HCT116 (cell line): ENCODE measurements around the gene THSD4. TPM values are rescaled to one million over a fixed set of nuclear protein-coding genes. Genes with fewer than 3 reads are reported as not detected.

Experiments
- ATAC-seq: fragments of 200-7000 bp; cut with Tn5 transposase; 2 replicates; pipeline ENCODE4 v1.9.1; 2020; ENCODE audit warnings: mild to moderate bottlenecking, moderate library complexity
- BruUV-seq: library from RNA; stranded (reverse); fragments of 400-500 nt; replicated peaks from 2 replicates; lab custom pipeline; 2021; lab: Mats Ljungman, UMichigan
- CTCF ChIA-PET: fragments of 300-600 bp; sonication (Branson Sonifier 250); formaldehyde crosslinking; loops from one replicate; lab custom pipeline; 2021; ENCODE audit warnings: antibody characterized with exemption; lab: Charles Lee
- POLR2A ChIA-PET: fragments of 300-600, 350-600 bp; sonication (Branson Sonifier 250); formaldehyde crosslinking; loops from one replicate; lab custom pipeline; 2021; ENCODE audit warnings: antibody characterized with exemption; lab: Charles Lee
- RAD21 ChIA-PET, 2 experiments: fragments of 300-600 bp; sonication (Branson Sonifier 250); formaldehyde crosslinking; loops; one replicate each; lab custom pipeline; 2023; ENCODE audit warnings: low total read pairs in 2 of 2; ENCODE audit not compliant: uncharacterized antibody in 2 of 2, unreplicated experiment in 2 of 2, low non-redundant PET in 1 of 2; lab: Charles Lee
- DNase-seq: peaks from one replicate; pipeline ENCODE4 v3.0.0-alpha.2; 2010; ENCODE audit warnings: low read depth, low spot score
- H2AFZ ChIP-seq: fragments of 200-600 bp; shearing (Covaris generic), sonication (generic); 2 replicates; pipeline ENCODE4 v1.6.1; 2017; ENCODE audit warnings: low read depth, mixed run types, mixed read lengths, antibody characterized with exemption, low read length; ENCODE audit not compliant: poor library complexity, severe bottlenecking
- H3K27ac ChIP-seq: 2 replicates; pipeline ENCODE4 v1.5.1; 2012; ENCODE audit warnings: low read depth, low read length
- H3K27me3 ChIP-seq: fragments of 200-600 bp; sonication (generic); 2 replicates; pipeline ENCODE4 v1.6.1; 2016; ENCODE audit warnings: mixed run types, low read length, mixed read lengths; ENCODE audit not compliant: insufficient read depth
- H3K36me3 ChIP-seq, 2 experiments: fragments of 200-500 bp in 1 of 2; fragments of 200-600 bp in 1 of 2; sonication (Bioruptor generic) in 1 of 2; sonication (generic) in 1 of 2; 2 replicates each; pipeline versions ENCODE4 v1.5.1 to v1.6.1; 2014 to 2016; ENCODE audit warnings: low read length in 2 of 2, inconsistent platforms in 1 of 2, mixed read lengths in 1 of 2, mixed run types in 1 of 2; ENCODE audit not compliant: insufficient read depth in 2 of 2, control insufficient read depth in 1 of 2
- H3K4me1 ChIP-seq, 2 experiments: fragments of 200-600 bp in 1 of 2; sonication (generic) in 1 of 2; 2 replicates each; pipeline versions ENCODE4 v1.5.1 to v1.6.1; 2012 to 2017; ENCODE audit warnings: low read length in 2 of 2, inconsistent platforms in 1 of 2, mild to moderate bottlenecking in 1 of 2, mixed read lengths in 1 of 2, mixed run types in 1 of 2, moderate library complexity in 1 of 2; ENCODE audit not compliant: insufficient read depth in 2 of 2, control insufficient read depth in 1 of 2
- H3K4me2 ChIP-seq: fragments of 200-600 bp; sonication (generic); 2 replicates; pipeline ENCODE4 v1.6.1; 2017; ENCODE audit warnings: mixed run types, low read length, mixed read lengths
- H3K4me3 ChIP-seq, 2 experiments: fragments of 200-600 bp in 1 of 2; sonication (generic) in 1 of 2; replicated peaks in 1 of 2; 2 replicates each; pipeline ENCODE4 v1.5.1; 2011 to 2016; ENCODE audit warnings: low read length in 2 of 2, control low read depth in 1 of 2, low read depth in 1 of 2, mild to moderate bottlenecking in 1 of 2, mixed read lengths in 1 of 2, mixed run types in 1 of 2
- H3K79me2 ChIP-seq: fragments of 200-600 bp; sonication (generic); 2 replicates; pipeline ENCODE4 v1.6.1; 2017; ENCODE audit warnings: mild to moderate bottlenecking, mixed run types, low read length, moderate library complexity, mixed read lengths; ENCODE audit not compliant: insufficient read depth
- H3K9ac ChIP-seq: fragments of 200-600 bp; sonication (generic); 2 replicates; pipeline ENCODE4 v1.6.1; 2016; ENCODE audit warnings: low read length, mixed read lengths
- H3K9me2 ChIP-seq: fragments of 200-600 bp; sonication (generic), shearing (Covaris generic); 2 replicates; pipeline ENCODE4 v1.6.1; 2017; ENCODE audit warnings: mixed run types, mild to moderate bottlenecking, moderate library complexity; ENCODE audit not compliant: insufficient read depth
- H3K9me3 ChIP-seq, 2 experiments: fragments of 200-500 bp in 1 of 2; fragments of 200-600 bp in 1 of 2; sonication (Bioruptor generic) in 1 of 2; sonication (generic) in 1 of 2; 2 replicates each; pipeline ENCODE4 v1.6.1; 2014 to 2017; ENCODE audit warnings: low read length in 2 of 2, mixed read lengths in 2 of 2, inconsistent platforms in 1 of 2, low read depth in 1 of 2, mild to moderate bottlenecking in 1 of 2, mixed run types in 1 of 2, moderate library complexity in 1 of 2; ENCODE audit not compliant: control insufficient read depth in 1 of 2, insufficient read depth in 1 of 2
- H4K20me1 ChIP-seq: fragments of 200-600 bp; sonication (generic), shearing (Covaris generic); 2 replicates; pipeline ENCODE4 v1.6.1; 2017; ENCODE audit warnings: mixed run types, mild to moderate bottlenecking, moderate library complexity; ENCODE audit not compliant: insufficient read depth
- ATF3 ChIP-seq: IDR thresholded peaks from 2 replicates; pipeline ENCODE4 v1.6.1; 2012
- CBX3 ChIP-seq: IDR thresholded peaks from 2 replicates; pipeline ENCODE4 v1.6.1; 2012; ENCODE audit warnings: low read depth
- CEBPB ChIP-seq: IDR thresholded peaks from 2 replicates; pipeline ENCODE4 v1.6.1; 2012; ENCODE audit warnings: low read depth
- EGR1 ChIP-seq: IDR thresholded peaks from 2 replicates; pipeline ENCODE4 v1.6.1; 2012; ENCODE audit warnings: low read depth
- ELF1 ChIP-seq: IDR thresholded peaks from 2 replicates; pipeline ENCODE4 v1.6.1; 2012; ENCODE audit warnings: low read depth, borderline replicate concordance
- EZH2 ChIP-seq: fragments of 200-600 bp; sonication (generic); IDR thresholded peaks from 2 replicates; pipeline ENCODE4 v1.6.1; 2017; ENCODE audit warnings: antibody characterized with exemption, mixed run types
- FOSL1 ChIP-seq: IDR thresholded peaks from 2 replicates; pipeline ENCODE4 v1.6.1; 2012; ENCODE audit warnings: low read depth
- JUND ChIP-seq: IDR thresholded peaks from 2 replicates; pipeline ENCODE4 v1.6.1; 2012
- MAX ChIP-seq: IDR thresholded peaks from 2 replicates; pipeline ENCODE4 v1.6.1; 2012
- POLR2A ChIP-seq: IDR thresholded peaks from 2 replicates; pipeline ENCODE4 v1.7.0; 2011; ENCODE audit warnings: borderline replicate concordance; ENCODE audit not compliant: insufficient read depth, insufficient read length; ENCODE audit errors: extremely low read depth
- POLR2AphosphoS5 ChIP-seq: IDR thresholded peaks from 2 replicates; pipeline ENCODE4 v1.6.1; 2011; ENCODE audit warnings: mild to moderate bottlenecking, low read depth, low read length, moderate library complexity
- RAD21 ChIP-seq: IDR thresholded peaks from 2 replicates; pipeline ENCODE4 v1.6.1; 2012; ENCODE audit warnings: low read depth, mild to moderate bottlenecking
- SP1 ChIP-seq: IDR thresholded peaks from 2 replicates; pipeline ENCODE4 v1.6.1; 2012; ENCODE audit warnings: low read depth
- YY1 ChIP-seq: IDR thresholded peaks from 2 replicates; pipeline ENCODE4 v1.6.1; 2011; ENCODE audit warnings: low read length, low read depth, moderate library complexity, mild to moderate bottlenecking; ENCODE audit not compliant: insufficient replicate concordance; ENCODE audit errors: extremely low read depth
- intact Hi-C: fragments of 100-400 bp; cut with micrococcal nuclease; formaldehyde crosslinking; loops from 2 replicates; pipeline ENCODE4 v1.10.0; 2022
- total RNA-seq: library from RNA; stranded (reverse); gene quantifications from one replicate; pipeline ENCODE4 v1.2.1, GENCODE V29; 2021; ENCODE audit not compliant: unreplicated experiment
- TF ChIP-seq, protein P1 (sequence below): IDR thresholded peaks from 2 replicates; pipeline ENCODE4 v1.6.1; 2011; ENCODE audit warnings: mild to moderate bottlenecking, low read length, moderate library complexity; ENCODE audit not compliant: insufficient replicate concordance; ENCODE audit errors: extremely low read depth
- TF ChIP-seq, protein P2 (sequence below): IDR thresholded peaks from 2 replicates; pipeline ENCODE4 v1.6.1; 2012; ENCODE audit warnings: low read depth
- TF ChIP-seq, protein P3 (sequence below), 3 experiments: fragments of 200-600 bp in 1 of 3; sonication (generic) in 1 of 3; IDR thresholded peaks in 2 of 3; conservative IDR thresholded peaks in 1 of 3; 2 replicates each; pipeline ENCODE4 v1.5.1; 2012 to 2017; ENCODE audit warnings: low read depth in 2 of 3, low read length in 2 of 3, antibody characterized with exemption in 1 of 3, borderline replicate concordance in 1 of 3, control low read depth in 1 of 3, mild to moderate bottlenecking in 1 of 3, mixed read lengths in 1 of 3, mixed run types in 1 of 3, moderate library complexity in 1 of 3; ENCODE audit not compliant: insufficient read depth in 1 of 3

Gene THSD4
- total RNA-seq, 1 experiment from 2014 or later: 30.5 TPM

- Histone ChIP-seq H3K9me3 (no peaks in the 10 kb centered on the region), H2AFZ (no peak overlapping the region), H3K4me1 (no peaks in the 10 kb centered on the region), H3K4me2 (no peak overlapping the region), H3K36me3 (no peaks in the 10 kb centered on the region), H3K9me2 (no peaks in the 10 kb centered on the region), H4K20me1 (no peaks in the 10 kb centered on the region), H3K9ac (no peak overlapping the region), H3K4me3 (no peak overlapping the region), H3K27me3 (no peaks in the 10 kb centered on the region), H3K79me2 (no peaks in the 10 kb centered on the region), H3K27ac (no peak overlapping the region)
- intact Hi-C loops: no loop called here
- DNase-seq: no peak
- no TSS peak for BruUV-seq
- TF ChIP-seq, protein P1, sequence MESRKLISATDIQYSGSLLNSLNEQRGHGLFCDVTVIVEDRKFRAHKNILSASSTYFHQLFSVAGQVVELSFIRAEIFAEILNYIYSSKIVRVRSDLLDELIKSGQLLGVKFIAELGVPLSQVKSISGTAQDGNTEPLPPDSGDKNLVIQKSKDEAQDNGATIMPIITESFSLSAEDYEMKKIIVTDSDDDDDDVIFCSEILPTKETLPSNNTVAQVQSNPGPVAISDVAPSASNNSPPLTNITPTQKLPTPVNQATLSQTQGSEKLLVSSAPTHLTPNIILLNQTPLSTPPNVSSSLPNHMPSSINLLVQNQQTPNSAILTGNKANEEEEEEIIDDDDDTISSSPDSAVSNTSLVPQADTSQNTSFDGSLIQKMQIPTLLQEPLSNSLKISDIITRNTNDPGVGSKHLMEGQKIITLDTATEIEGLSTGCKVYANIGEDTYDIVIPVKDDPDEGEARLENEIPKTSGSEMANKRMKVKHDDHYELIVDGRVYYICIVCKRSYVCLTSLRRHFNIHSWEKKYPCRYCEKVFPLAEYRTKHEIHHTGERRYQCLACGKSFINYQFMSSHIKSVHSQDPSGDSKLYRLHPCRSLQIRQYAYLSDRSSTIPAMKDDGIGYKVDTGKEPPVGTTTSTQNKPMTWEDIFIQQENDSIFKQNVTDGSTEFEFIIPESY: no peak
- TF ChIP-seq POLR2AphosphoS5 (no peak), SP1 (no peak), ELF1 (no peak), MAX (no peak), JUND (no peak), YY1 (no peak), EGR1 (no peak), EZH2 (no peak), ATF3 (no peak), POLR2A (no peak), CBX3 (no peak), FOSL1 (no peak), CEBPB (no peak), RAD21 (no peak)
- TF ChIP-seq, protein P2, sequence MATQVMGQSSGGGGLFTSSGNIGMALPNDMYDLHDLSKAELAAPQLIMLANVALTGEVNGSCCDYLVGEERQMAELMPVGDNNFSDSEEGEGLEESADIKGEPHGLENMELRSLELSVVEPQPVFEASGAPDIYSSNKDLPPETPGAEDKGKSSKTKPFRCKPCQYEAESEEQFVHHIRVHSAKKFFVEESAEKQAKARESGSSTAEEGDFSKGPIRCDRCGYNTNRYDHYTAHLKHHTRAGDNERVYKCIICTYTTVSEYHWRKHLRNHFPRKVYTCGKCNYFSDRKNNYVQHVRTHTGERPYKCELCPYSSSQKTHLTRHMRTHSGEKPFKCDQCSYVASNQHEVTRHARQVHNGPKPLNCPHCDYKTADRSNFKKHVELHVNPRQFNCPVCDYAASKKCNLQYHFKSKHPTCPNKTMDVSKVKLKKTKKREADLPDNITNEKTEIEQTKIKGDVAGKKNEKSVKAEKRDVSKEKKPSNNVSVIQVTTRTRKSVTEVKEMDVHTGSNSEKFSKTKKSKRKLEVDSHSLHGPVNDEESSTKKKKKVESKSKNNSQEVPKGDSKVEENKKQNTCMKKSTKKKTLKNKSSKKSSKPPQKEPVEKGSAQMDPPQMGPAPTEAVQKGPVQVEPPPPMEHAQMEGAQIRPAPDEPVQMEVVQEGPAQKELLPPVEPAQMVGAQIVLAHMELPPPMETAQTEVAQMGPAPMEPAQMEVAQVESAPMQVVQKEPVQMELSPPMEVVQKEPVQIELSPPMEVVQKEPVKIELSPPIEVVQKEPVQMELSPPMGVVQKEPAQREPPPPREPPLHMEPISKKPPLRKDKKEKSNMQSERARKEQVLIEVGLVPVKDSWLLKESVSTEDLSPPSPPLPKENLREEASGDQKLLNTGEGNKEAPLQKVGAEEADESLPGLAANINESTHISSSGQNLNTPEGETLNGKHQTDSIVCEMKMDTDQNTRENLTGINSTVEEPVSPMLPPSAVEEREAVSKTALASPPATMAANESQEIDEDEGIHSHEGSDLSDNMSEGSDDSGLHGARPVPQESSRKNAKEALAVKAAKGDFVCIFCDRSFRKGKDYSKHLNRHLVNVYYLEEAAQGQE: no peak
- TF ChIP-seq, protein P3, sequence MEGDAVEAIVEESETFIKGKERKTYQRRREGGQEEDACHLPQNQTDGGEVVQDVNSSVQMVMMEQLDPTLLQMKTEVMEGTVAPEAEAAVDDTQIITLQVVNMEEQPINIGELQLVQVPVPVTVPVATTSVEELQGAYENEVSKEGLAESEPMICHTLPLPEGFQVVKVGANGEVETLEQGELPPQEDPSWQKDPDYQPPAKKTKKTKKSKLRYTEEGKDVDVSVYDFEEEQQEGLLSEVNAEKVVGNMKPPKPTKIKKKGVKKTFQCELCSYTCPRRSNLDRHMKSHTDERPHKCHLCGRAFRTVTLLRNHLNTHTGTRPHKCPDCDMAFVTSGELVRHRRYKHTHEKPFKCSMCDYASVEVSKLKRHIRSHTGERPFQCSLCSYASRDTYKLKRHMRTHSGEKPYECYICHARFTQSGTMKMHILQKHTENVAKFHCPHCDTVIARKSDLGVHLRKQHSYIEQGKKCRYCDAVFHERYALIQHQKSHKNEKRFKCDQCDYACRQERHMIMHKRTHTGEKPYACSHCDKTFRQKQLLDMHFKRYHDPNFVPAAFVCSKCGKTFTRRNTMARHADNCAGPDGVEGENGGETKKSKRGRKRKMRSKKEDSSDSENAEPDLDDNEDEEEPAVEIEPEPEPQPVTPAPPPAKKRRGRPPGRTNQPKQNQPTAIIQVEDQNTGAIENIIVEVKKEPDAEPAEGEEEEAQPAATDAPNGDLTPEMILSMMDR (IDR thresholded peaks at IDR 0.05 in 2 of 3, conservative IDR thresholded peaks at IDR 0.05 in 1 of 3; ENCODE audit: borderline replicate concordance in 1 of 3, insufficient read depth in 1 of 3, low read depth in 2 of 3, low read length in 2 of 3): no peak
- RAD21 ChIA-PET: no interaction called here
- POLR2A ChIA-PET: no interaction called here
- no peak for ATAC-seq
- CTCF ChIA-PET: no interaction called here
Observed at GRCh38 chr15:71646767-71647486, 531.7 kb downstream of the THSD4 start.
